WTC11 (cell line): ENCODE data around the gene PAEP.

ENCODE experiments used
- CTCF ChIP-seq: fragments of 200-600 bp; IDR thresholded peaks from 2 replicates; pipeline ENCODE4 v1.8.0; 2022; ENCODE audit warnings: antibody characterized with exemption
- FOXP1 ChIP-seq: sonication (generic); formaldehyde crosslinking; IDR thresholded peaks from 2 replicates; pipeline ENCODE4 v1.8.0; 2022; ENCODE audit warnings: missing genetic modification reagents, mild to moderate bottlenecking, moderate library complexity, borderline replicate concordance
- MLX ChIP-seq: sonication (generic); formaldehyde crosslinking; IDR thresholded peaks from 2 replicates; pipeline ENCODE4 v1.8.1; 2023; ENCODE audit warnings: mild to moderate bottlenecking, missing genetic modification reagents, moderate library complexity
- NR1H2 ChIP-seq: sonication (generic); formaldehyde crosslinking; IDR thresholded peaks from 2 replicates; pipeline ENCODE4 v1.9.0; 2021; ENCODE audit warnings: mild to moderate bottlenecking, moderate library complexity, missing genetic modification reagents
- PRDM15 ChIP-seq: sonication (generic); formaldehyde crosslinking; IDR thresholded peaks from 2 replicates; pipeline ENCODE4 v1.8.0; 2022; ENCODE audit warnings: missing genetic modification reagents
- RELA ChIP-seq: sonication (generic); formaldehyde crosslinking; IDR thresholded peaks from 2 replicates; pipeline ENCODE4 v1.8.1; 2022; ENCODE audit warnings: missing genetic modification reagents, mild to moderate bottlenecking, borderline replicate concordance
- TEAD4 ChIP-seq: sonication (generic); formaldehyde crosslinking; IDR thresholded peaks from 2 replicates; pipeline ENCODE4 v1.8.0; 2022; ENCODE audit warnings: mild to moderate bottlenecking, missing genetic modification reagents
- USF2 ChIP-seq: sonication (generic); formaldehyde crosslinking; IDR thresholded peaks from 2 replicates; pipeline ENCODE4 v1.8.1; 2023; ENCODE audit warnings: mild to moderate bottlenecking, missing genetic modification reagents, moderate library complexity
- ZNF281 ChIP-seq: sonication (generic); formaldehyde crosslinking; IDR thresholded peaks from 2 replicates; pipeline ENCODE4 v1.8.0; 2023; ENCODE audit warnings: mild to moderate bottlenecking, missing genetic modification reagents
- ZNF512 ChIP-seq: sonication (generic); formaldehyde crosslinking; IDR thresholded peaks from 2 replicates; pipeline ENCODE4 v1.8.1; 2022; ENCODE audit warnings: missing genetic modification reagents, borderline replicate concordance

GRCh38 chr9:135613946-135614805, 52.6 kb downstream of the PAEP start:
- TF ChIP-seq FOXP1 (CRISPR knock-in tag): no peak
- TF ChIP-seq CTCF: no peak
- no peak for TF ChIP-seq ZNF512 (CRISPR knock-in tag)
- no peak for TF ChIP-seq USF2
- no peak for TF ChIP-seq ZNF281
- no peak for TF ChIP-seq TEAD4 (CRISPR knock-in tag)
- no peak for TF ChIP-seq MLX (CRISPR knock-in tag)
- TF ChIP-seq RELA (CRISPR knock-in tag): no peak
- no peak for TF ChIP-seq PRDM15 (CRISPR knock-in tag)
- TF ChIP-seq NR1H2 (CRISPR knock-in tag): no peak
